ENCODE data around the gene DRC1.

DNA sequence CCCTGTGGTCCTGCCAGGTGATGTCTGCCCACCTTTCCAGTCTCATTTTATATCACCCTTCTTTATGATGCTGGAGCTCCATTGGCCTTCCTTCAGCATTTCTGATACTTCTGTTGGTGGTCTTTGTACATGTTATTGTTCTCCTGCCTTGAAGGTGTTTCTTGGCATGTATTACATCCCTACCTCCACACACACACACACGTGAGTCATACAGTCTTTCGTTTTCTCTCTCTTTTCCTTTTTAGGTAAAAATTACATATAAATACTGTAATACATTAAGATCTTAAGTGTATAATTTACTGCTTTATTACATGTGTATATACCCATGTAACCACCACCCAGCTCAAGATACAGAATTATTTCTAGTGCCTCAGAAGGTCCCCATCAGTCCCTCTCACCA lies 44.9 kb upstream of the DRC1 start:
- TF ChIP-seq POLR2AphosphoS5 (IDR thresholded peaks at IDR 0.05; ENCODE audit: low read depth, low read length) = no peak
- TF ChIP-seq, protein P1, sequence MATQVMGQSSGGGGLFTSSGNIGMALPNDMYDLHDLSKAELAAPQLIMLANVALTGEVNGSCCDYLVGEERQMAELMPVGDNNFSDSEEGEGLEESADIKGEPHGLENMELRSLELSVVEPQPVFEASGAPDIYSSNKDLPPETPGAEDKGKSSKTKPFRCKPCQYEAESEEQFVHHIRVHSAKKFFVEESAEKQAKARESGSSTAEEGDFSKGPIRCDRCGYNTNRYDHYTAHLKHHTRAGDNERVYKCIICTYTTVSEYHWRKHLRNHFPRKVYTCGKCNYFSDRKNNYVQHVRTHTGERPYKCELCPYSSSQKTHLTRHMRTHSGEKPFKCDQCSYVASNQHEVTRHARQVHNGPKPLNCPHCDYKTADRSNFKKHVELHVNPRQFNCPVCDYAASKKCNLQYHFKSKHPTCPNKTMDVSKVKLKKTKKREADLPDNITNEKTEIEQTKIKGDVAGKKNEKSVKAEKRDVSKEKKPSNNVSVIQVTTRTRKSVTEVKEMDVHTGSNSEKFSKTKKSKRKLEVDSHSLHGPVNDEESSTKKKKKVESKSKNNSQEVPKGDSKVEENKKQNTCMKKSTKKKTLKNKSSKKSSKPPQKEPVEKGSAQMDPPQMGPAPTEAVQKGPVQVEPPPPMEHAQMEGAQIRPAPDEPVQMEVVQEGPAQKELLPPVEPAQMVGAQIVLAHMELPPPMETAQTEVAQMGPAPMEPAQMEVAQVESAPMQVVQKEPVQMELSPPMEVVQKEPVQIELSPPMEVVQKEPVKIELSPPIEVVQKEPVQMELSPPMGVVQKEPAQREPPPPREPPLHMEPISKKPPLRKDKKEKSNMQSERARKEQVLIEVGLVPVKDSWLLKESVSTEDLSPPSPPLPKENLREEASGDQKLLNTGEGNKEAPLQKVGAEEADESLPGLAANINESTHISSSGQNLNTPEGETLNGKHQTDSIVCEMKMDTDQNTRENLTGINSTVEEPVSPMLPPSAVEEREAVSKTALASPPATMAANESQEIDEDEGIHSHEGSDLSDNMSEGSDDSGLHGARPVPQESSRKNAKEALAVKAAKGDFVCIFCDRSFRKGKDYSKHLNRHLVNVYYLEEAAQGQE (IDR thresholded peaks at IDR 0.05; ENCODE audit: insufficient read depth in 1 of 2, low read depth in 2 of 2, low read length in 2 of 2) = no peak
- no peak for TF ChIP-seq TAF1 (IDR thresholded peaks at IDR 0.05; ENCODE audit: borderline replicate concordance, insufficient read depth, low read length)
